Neural cell (in vitro differentiated cells): ENCODE measurements around the gene TESMIN. TPM values are rescaled to one million over a fixed set of nuclear protein-coding genes. Genes with fewer than 3 reads are reported as not detected.

Source experiments
- H2AFZ ChIP-seq: fragments of 200-600, 300-800 bp; sonication (generic), shearing (Covaris generic); 2 replicates; pipeline ENCODE4 v1.6.0; 2014; ENCODE audit warnings: low read depth, mild to moderate bottlenecking, antibody characterized with exemption, low read length, moderate library complexity
- H3F3A ChIP-seq: fragments of 200-600 bp; shearing (Covaris generic); 2 replicates; pipeline ENCODE4 v1.6.1; 2016; ENCODE audit warnings: mild to moderate bottlenecking, moderate library complexity, mixed read lengths, antibody characterized with exemption, low read length; ENCODE audit not compliant: insufficient read depth, poor library complexity, severe bottlenecking
- H3K27ac ChIP-seq: fragments of 200-600, 300-800 bp; sonication (generic), shearing (Covaris generic); 2 replicates; pipeline ENCODE4 v1.5.1; 2014; ENCODE audit warnings: mild to moderate bottlenecking, low read length, moderate library complexity
- H3K27me3 ChIP-seq: fragments of 300-800, 200-600 bp; sonication (generic), shearing (Covaris generic); 2 replicates; pipeline ENCODE4 v1.6.0; 2014; ENCODE audit warnings: mild to moderate bottlenecking, low read depth, low read length, moderate library complexity; ENCODE audit not compliant: insufficient read depth
- H3K36me3 ChIP-seq: fragments of 300-800, 200-600 bp; sonication (generic), shearing (Covaris generic); 2 replicates; pipeline ENCODE4 v1.5.1; 2014; ENCODE audit warnings: mild to moderate bottlenecking, antibody characterized with exemption, low read length, moderate library complexity; ENCODE audit not compliant: insufficient read depth
- H3K4me2 ChIP-seq: fragments of 300-800, 200-600 bp; sonication (generic), shearing (Covaris generic); 2 replicates; pipeline ENCODE4 v1.6.0; 2014; ENCODE audit warnings: mild to moderate bottlenecking, low read length
- H3K4me3 ChIP-seq: fragments of 300-800, 200-600 bp; sonication (generic), shearing (Covaris generic); 2 replicates; pipeline ENCODE4 v1.5.1; 2014; ENCODE audit warnings: mild to moderate bottlenecking, low read length, moderate library complexity
- H3K79me2 ChIP-seq: fragments of 200-600 bp; shearing (Covaris generic); replicated peaks from 2 replicates; pipeline ENCODE4 v1.6.0; 2014; ENCODE audit warnings: mild to moderate bottlenecking, low read length, moderate library complexity; ENCODE audit not compliant: insufficient read depth
- H3K9ac ChIP-seq: fragments of 300-800, 200-600 bp; sonication (generic), shearing (Covaris generic); 2 replicates; pipeline ENCODE4 v1.6.1; 2016; ENCODE audit warnings: mild to moderate bottlenecking, low read length, mixed read lengths
- H3K9me2 ChIP-seq: fragments of 200-600 bp; shearing (Covaris generic); 2 replicates; pipeline ENCODE4 v1.6.1; 2016; ENCODE audit warnings: mild to moderate bottlenecking, low read length, mixed read lengths; ENCODE audit not compliant: insufficient read depth
- H3K9me3 ChIP-seq: fragments of 200-600, 300-800 bp; sonication (generic), shearing (Covaris generic); 2 replicates; pipeline ENCODE4 v1.6.1; 2016; ENCODE audit warnings: mild to moderate bottlenecking, mixed run types, low read length, moderate library complexity, mixed read lengths
- H4K20me1 ChIP-seq: fragments of 200-600 bp; shearing (Covaris generic); 2 replicates; pipeline ENCODE4 v1.6.1; 2016; ENCODE audit warnings: mild to moderate bottlenecking, mixed run types; ENCODE audit not compliant: insufficient read depth
- EP300 ChIP-seq: fragments of 450-650 bp; conservative IDR thresholded peaks from 2 replicates; pipeline ENCODE4 v1.6.1; 2014; ENCODE audit warnings: antibody characterized with exemption, mild to moderate bottlenecking, moderate library complexity; ENCODE audit not compliant: poor library complexity, severe bottlenecking
- EZH2 ChIP-seq: fragments of 200-600, 300-800 bp; shearing (Covaris generic), sonication (generic); IDR thresholded peaks from 2 replicates; pipeline ENCODE4 v1.6.1; 2014; ENCODE audit warnings: antibody characterized with exemption, low read length, borderline replicate concordance, mild to moderate bottlenecking; ENCODE audit not compliant: insufficient read depth, poor library complexity, severe bottlenecking
- MXI1 ChIP-seq: fragments of 450-650 bp; conservative IDR thresholded peaks from 2 replicates; pipeline ENCODE4 v1.6.1; 2014; ENCODE audit warnings: antibody characterized with exemption, mild to moderate bottlenecking; ENCODE audit not compliant: poor library complexity, severe bottlenecking
- POLR2AphosphoS5 ChIP-seq: IDR thresholded peaks from 2 replicates; pipeline ENCODE4 v1.6.1; 2012
- RAD21 ChIP-seq: fragments of 450-650 bp; conservative IDR thresholded peaks from 2 replicates; pipeline ENCODE4 v1.6.1; 2014; ENCODE audit warnings: antibody characterized with exemption, mild to moderate bottlenecking, moderate library complexity
- REST ChIP-seq: IDR thresholded peaks from 2 replicates; pipeline ENCODE4 v1.6.1; 2012; ENCODE audit warnings: borderline replicate concordance
- SMC3 ChIP-seq: fragments of 450-650 bp; conservative IDR thresholded peaks from 2 replicates; pipeline ENCODE4 v1.6.1; 2014; ENCODE audit warnings: antibody characterized with exemption, mild to moderate bottlenecking, moderate library complexity; ENCODE audit not compliant: poor library complexity
- TAF1 ChIP-seq: IDR thresholded peaks from 2 replicates; pipeline ENCODE4 v1.6.1; 2012; ENCODE audit warnings: low read depth
- polyA plus RNA-seq: library from polyadenylated mRNA; depleted of rRNA; stranded (reverse); fragments of >200 nt; gene quantifications from 2 replicates; pipeline ENCODE4 v1.2.3, GENCODE V29; 2014
- TF ChIP-seq, protein P1 (sequence below): fragments of 450-650 bp; IDR thresholded peaks from 2 replicates; pipeline ENCODE4 v1.5.1; 2014; ENCODE audit warnings: antibody characterized with exemption, mild to moderate bottlenecking, moderate library complexity; ENCODE audit not compliant: poor library complexity, severe bottlenecking

The TESMIN gene
- polyA plus RNA-seq, 1 donor from 2014 or later = not detected

DNA sequence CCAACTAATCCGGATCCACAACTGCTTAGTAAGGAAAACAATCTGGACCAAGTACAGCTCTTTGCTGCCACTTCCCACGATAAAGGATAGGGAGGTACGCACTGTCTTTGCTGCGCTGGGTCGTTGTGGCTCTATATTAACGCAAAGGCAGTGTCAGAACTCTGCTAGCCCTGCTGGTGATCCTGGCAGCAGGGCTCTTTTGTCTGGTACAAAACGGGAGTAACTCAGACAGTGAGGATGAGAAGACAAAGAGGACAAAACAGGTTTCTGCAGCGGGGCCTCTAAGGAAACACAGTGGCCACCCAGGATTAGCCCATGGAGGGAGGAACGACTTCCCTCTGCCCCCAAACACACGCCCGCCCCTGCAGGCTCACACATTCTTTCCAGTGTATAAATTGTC lies 40.9 kb downstream of the TESMIN start:
- TF ChIP-seq TAF1 (no peak), SMC3 (no peak), MXI1 (no peak), EP300 (no peak), RAD21 (no peak), POLR2AphosphoS5 (no peak), EZH2 (no peak), REST (no peak)
- TF ChIP-seq, protein P1, sequence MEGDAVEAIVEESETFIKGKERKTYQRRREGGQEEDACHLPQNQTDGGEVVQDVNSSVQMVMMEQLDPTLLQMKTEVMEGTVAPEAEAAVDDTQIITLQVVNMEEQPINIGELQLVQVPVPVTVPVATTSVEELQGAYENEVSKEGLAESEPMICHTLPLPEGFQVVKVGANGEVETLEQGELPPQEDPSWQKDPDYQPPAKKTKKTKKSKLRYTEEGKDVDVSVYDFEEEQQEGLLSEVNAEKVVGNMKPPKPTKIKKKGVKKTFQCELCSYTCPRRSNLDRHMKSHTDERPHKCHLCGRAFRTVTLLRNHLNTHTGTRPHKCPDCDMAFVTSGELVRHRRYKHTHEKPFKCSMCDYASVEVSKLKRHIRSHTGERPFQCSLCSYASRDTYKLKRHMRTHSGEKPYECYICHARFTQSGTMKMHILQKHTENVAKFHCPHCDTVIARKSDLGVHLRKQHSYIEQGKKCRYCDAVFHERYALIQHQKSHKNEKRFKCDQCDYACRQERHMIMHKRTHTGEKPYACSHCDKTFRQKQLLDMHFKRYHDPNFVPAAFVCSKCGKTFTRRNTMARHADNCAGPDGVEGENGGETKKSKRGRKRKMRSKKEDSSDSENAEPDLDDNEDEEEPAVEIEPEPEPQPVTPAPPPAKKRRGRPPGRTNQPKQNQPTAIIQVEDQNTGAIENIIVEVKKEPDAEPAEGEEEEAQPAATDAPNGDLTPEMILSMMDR = no peak
- Histone ChIP-seq H3K9me2 (no peaks in the 10 kb centered on the region), H4K20me1 (no peaks in the 10 kb centered on the region), H2AFZ (no peak overlapping the region), H3K27ac (no peak overlapping the region), H3K9ac (no peak overlapping the region), H3K4me3 (no peak overlapping the region), H3K79me2 (no peaks in the 10 kb centered on the region), H3K9me3 (no peaks in the 10 kb centered on the region), H3F3A (no peaks in the 10 kb centered on the region), H3K36me3 (no peaks in the 10 kb centered on the region), H3K27me3 (no peaks in the 10 kb centered on the region), H3K4me2 (no peak overlapping the region)

GRCh38 chr11:68709062-68709461 lies 42.3 kb downstream of the TESMIN start:
- no peak overlapping the region for H3K4me2 ChIP-seq

More at GRCh38 chr11:68709062-68709461, 42.3 kb downstream of the TESMIN start:
- Histone ChIP-seq H4K20me1 (no peaks in the 10 kb centered on the region), H3F3A (no peaks in the 10 kb centered on the region), H3K79me2 (no peaks in the 10 kb centered on the region), H2AFZ (no peak overlapping the region), H3K9ac (no peak overlapping the region), H3K27ac (no peak overlapping the region), H3K27me3 (no peaks in the 10 kb centered on the region), H3K4me3 (no peak overlapping the region), H3K36me3 (no peaks in the 10 kb centered on the region), H3K9me2 (no peaks in the 10 kb centered on the region), H3K9me3 (no peaks in the 10 kb centered on the region)
- TF ChIP-seq RAD21 (no peak), SMC3 (no peak), REST (no peak), MXI1 (no peak), EP300 (no peak), TAF1 (no peak), POLR2AphosphoS5 (no peak), EZH2 (no peak)
- TF ChIP-seq, protein P1 = no peak
